Pancreas (tissue), 10 donors: ENCODE data around the gene CACNA2D2. TPM values are rescaled to one million over a fixed set of nuclear protein-coding genes. Genes with fewer than 3 reads are reported as not detected.

Source experiments
- ATAC-seq, 4 donors: fragments of 200-7000 bp; cut with Tn5 transposase; one replicate each; pipeline versions ENCODE4 v1.8.0 to v1.9.1; 2020; ENCODE audit warnings: mild to moderate bottlenecking in 4 of 4, moderate library complexity in 4 of 4
- DNase-seq, 6 donors: peaks; one replicate each; pipeline ENCODE4 v3.0.0-alpha.2; 2020
- FAIRE-seq: peaks from 2 replicates; lab custom pipeline; 2012; peaks lifted over from hg19 to GRCh38; lab: Jason Lieb, UNC
- H3K27ac ChIP-seq, 4 donors: fragments of 200-600 bp; sonication (generic); 1 replicate in 3 of 4; 2 replicates in 1 of 4; pipeline versions ENCODE4 v1.5.0 to v1.8.0; 2020
- H3K27me3 ChIP-seq, 4 donors: fragments of 200-600 bp; one replicate each; pipeline ENCODE4 v1.8.0; 2021
- H3K36me3 ChIP-seq, 3 donors: fragments of 200-600 bp; sonication (generic) in 1 of 3; one replicate each; pipeline versions ENCODE4 v1.5.0 to v1.8.0; 2020 to 2021
- H3K4me1 ChIP-seq, 3 donors: fragments of 200-600 bp; one replicate each; pipeline ENCODE4 v1.8.0; 2021
- H3K4me3 ChIP-seq, 4 donors: fragments of 200-600 bp; sonication (generic) in 2 of 4; one replicate each; pipeline versions ENCODE4 v1.5.0 to v1.8.0; 2020 to 2021
- H3K9me3 ChIP-seq, 4 donors: fragments of 200-600 bp; one replicate each; pipeline ENCODE4 v1.8.0; 2021
- WGBS, 2 donors: extraction: QIAGEN DNeasy Blood & Tissue Kit; methylation state at CpG; one replicate each; pipeline ENCODE4 v1.1.7; 2013; 5-methylcytosine and 5-hydroxymethylcytosine counted together
- intact Hi-C, 3 donors: fragments of 100-400 bp; cut with DNase I; formaldehyde crosslinking; loops; one replicate each; pipeline versions ENCODE4 v1.11.1 to v1.14.2; 2022
- polyA plus RNA-seq, 2 donors: library from polyadenylated mRNA; stranded (reverse); fragments of 200-250 nt; gene quantifications; one replicate each; pipeline ENCODE4 v1.2.3, GENCODE V29; 2013
- total RNA-seq, 6 donors: library from RNA; stranded (reverse); fragmentation: NEBNext Ultra II Directional in 4 of 6; extraction: Animal tissue kit (Norgen Biotek cat#: 25700) in 4 of 6; gene quantifications; one replicate each; pipeline versions ENCODE4 v1.2.1 to v1.2.4, GENCODE V29; 2021 to 2023
- TF ChIP-seq, protein P1 (sequence below), 4 donors: fragments of 200-600 bp; sonication (generic) in 3 of 4; IDR thresholded peaks; one replicate each; pipeline versions ENCODE4 v1.5.0 to v1.8.0; 2021; ENCODE audit warnings: antibody characterized with exemption in 4 of 4
- donor health status: healthy with polysubstance abuse.
- donor health status: DM: no; HTN: no; CAD: no; lungs with moderate emphysema.
- donor health status: DM: no; HTN: no; CAD: no.
- donor health status: control.
- donor health status: control.
- donor health status: Bipolar disorder and iron deficiency.
- donor health status: DM: yes; HTN: yes; CAD: no.
- donor health status: DM: no; HTN: no; CAD: no.
- donor health status: DM: no; HTN: no; CAD: no.
- donor health status: DM: yes; HTN: yes; CAD: no.

CACNA2D2 gene
- total and polyA plus RNA-seq, 8 donors: 1.1 to 19.5 (median 3.3) TPM

- intact Hi-C loops: no loop called here
- TF ChIP-seq, protein P1, sequence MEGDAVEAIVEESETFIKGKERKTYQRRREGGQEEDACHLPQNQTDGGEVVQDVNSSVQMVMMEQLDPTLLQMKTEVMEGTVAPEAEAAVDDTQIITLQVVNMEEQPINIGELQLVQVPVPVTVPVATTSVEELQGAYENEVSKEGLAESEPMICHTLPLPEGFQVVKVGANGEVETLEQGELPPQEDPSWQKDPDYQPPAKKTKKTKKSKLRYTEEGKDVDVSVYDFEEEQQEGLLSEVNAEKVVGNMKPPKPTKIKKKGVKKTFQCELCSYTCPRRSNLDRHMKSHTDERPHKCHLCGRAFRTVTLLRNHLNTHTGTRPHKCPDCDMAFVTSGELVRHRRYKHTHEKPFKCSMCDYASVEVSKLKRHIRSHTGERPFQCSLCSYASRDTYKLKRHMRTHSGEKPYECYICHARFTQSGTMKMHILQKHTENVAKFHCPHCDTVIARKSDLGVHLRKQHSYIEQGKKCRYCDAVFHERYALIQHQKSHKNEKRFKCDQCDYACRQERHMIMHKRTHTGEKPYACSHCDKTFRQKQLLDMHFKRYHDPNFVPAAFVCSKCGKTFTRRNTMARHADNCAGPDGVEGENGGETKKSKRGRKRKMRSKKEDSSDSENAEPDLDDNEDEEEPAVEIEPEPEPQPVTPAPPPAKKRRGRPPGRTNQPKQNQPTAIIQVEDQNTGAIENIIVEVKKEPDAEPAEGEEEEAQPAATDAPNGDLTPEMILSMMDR (IDR thresholded peaks at IDR 0.05): no peak
- Histone ChIP-seq H3K27ac (no peak overlapping the region), H3K9me3 (no peaks in the 10 kb centered on the region), H3K4me1 (no peaks in the 10 kb centered on the region), H3K36me3 (no peaks in the 10 kb centered on the region), H3K27me3 (no peaks in the 10 kb centered on the region), H3K4me3 (no peak overlapping the region)
- FAIRE-seq: no peak
- DNase-seq: no peak
- 87 to 93% methylated on average over 11 of the region's 11 CpGs for WGBS, 2 donors
- no peak for ATAC-seq
Observed at GRCh38 chr3:50493623-50494022, 9.8 kb downstream of the CACNA2D2 start.

- Histone ChIP-seq H3K27ac (no peak overlapping the region), H3K9me3 (no peaks in the 10 kb centered on the region), H3K4me3 (no peak overlapping the region), H3K4me1 (no peaks in the 10 kb centered on the region), H3K27me3 (no peaks in the 10 kb centered on the region), H3K36me3 (no peaks in the 10 kb centered on the region)
- 74 to 75% methylated on average over 4 of the region's 4 CpGs for WGBS, 2 donors
- no peak for ATAC-seq
- intact Hi-C loops: no loop called here
- TF ChIP-seq, protein P1 (IDR thresholded peaks at IDR 0.05): no peak
- no peak for DNase-seq
- FAIRE-seq: no peak
Observed at GRCh38 chr3:50493086-50493485, 10.3 kb downstream of the CACNA2D2 start.

DNA sequence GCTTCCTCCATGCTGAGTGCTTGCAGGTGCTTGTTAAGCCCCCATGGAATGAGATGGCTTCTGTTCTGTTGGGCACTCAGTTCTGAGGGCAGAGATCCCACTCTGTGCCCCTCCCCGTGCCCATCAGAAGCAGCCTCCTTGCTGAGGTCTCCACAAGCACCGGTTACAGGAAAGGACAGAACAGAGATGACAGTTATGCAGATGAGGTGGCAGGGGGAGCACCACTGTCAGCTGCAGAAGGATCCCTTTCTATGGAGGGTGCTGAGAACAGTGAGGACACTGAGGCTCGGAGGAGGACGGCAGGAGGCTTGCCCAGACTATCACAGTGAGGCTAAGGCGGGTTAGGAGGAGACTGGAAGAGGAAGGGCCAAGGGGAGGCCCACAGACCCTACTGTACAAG is 12.4 kb downstream of the CACNA2D2 start:
- Histone ChIP-seq H3K4me1 (no peaks in the 10 kb centered on the region), H3K36me3 (no peaks in the 10 kb centered on the region), H3K27me3 (no peaks in the 10 kb centered on the region), H3K9me3 (no peaks in the 10 kb centered on the region), H3K4me3 (no peak overlapping the region), H3K27ac (no peak overlapping the region)
- WGBS, 2 donors: 61 to 75% methylated on average over 5 of the region's 5 CpGs
- DNase-seq (no peak), FAIRE-seq (no peak), ATAC-seq (no peak)
- intact Hi-C loops: no loop called here
- TF ChIP-seq, protein P1 (IDR thresholded peaks at IDR 0.05): no peak

DNA sequence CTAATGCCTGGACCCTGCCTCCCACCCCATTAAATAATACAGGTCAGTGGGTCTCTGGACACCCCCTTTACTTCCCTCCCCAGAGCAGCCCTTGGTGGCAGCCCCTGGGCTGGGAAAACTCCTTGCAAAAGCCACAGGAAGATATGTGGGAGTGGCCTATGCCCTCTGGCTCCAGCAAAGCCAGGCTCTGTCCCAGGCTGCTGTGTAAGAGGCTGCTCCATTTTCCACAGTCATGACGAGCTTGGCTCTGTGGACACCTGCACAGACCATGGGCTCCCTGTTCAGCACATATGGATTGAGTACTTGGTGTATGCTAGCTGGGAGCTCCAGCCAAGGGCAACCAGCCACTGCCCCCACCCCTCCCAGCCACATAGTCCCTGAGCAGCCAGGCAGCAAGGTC is 13.0 kb downstream of the CACNA2D2 start:
- no peak for DNase-seq

GRCh38 chr3:50487181-50487580 is 16.3 kb downstream of the CACNA2D2 start:
- Histone ChIP-seq H3K27ac (no peak overlapping the region), H3K9me3 (no peaks in the 10 kb centered on the region), H3K4me3 (no peak overlapping the region), H3K36me3 (no peaks in the 10 kb centered on the region), H3K4me1 (no peaks in the 10 kb centered on the region), H3K27me3 (no peaks in the 10 kb centered on the region)
- ATAC-seq (no peak), DNase-seq (no peak), FAIRE-seq (no peak)
- TF ChIP-seq, protein P1 (IDR thresholded peaks at IDR 0.05): no peak
- 82 to 87% methylated on average over 6 of the region's 6 CpGs for WGBS, 2 donors
- intact Hi-C loops: no loop called here

More for the DNA sequence above, 13.0 kb downstream of the CACNA2D2 start:
- H3K27ac ChIP-seq: no peak overlapping the region
- TF ChIP-seq, protein P1 (IDR thresholded peaks at IDR 0.05): no peak
- no peaks in the 10 kb centered on the region for H3K4me1 ChIP-seq
- intact Hi-C loops: no loop called here
- no peaks in the 10 kb centered on the region for H3K27me3 ChIP-seq
- no peaks in the 10 kb centered on the region for H3K36me3 ChIP-seq
- FAIRE-seq: no peak
- H3K4me3 ChIP-seq: no peak overlapping the region
- 50 to 73% methylated on average over 1 of the region's 1 CpG for WGBS, 2 donors
- no peaks in the 10 kb centered on the region for H3K9me3 ChIP-seq
- ATAC-seq: no peak
